Measurements from ENCODE around the gene PXK.

PXK gene

DNA sequence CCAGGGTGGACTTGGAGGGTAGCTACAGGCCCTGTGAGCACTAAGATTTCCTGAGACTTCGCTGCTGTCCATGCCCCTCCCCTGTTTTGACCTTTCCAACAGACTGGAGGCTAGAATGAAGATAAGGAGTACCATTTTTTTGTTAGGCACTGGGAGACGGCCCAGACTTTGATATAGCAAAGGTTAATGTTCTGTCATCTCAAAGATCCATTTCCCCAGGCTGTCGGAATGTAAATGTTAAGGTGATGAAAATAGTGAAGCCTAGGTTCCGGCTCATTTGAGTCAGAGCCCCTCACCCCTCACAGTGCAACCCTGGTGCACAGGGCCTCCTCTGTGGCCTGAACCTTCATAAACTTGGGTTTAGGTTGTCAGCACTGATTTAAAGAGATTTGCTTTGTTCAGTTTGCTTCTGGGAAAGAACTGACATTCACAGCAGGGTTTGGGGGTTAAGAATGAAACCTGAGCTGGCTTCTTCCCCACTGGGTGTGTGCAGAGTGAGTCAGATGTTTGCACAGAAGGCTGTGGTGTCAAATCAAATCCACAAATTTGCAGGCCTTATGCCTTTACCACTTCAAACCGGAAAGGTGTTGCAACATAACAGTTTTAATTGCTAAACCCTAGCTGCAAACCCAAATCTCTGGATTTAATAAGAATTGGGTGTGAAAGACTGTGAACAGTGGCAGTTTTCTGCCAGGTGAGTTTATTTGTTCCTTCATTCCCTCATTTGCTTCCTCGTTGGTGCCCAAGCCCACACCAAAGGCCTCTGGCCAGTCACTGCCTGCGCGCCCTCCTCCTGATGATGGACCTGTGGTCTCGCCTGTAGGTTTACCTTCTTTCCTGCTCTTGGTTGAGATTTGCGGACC is 138.6 kb downstream of the PXK start (continued):
- TF ChIP-seq, protein P1, sequence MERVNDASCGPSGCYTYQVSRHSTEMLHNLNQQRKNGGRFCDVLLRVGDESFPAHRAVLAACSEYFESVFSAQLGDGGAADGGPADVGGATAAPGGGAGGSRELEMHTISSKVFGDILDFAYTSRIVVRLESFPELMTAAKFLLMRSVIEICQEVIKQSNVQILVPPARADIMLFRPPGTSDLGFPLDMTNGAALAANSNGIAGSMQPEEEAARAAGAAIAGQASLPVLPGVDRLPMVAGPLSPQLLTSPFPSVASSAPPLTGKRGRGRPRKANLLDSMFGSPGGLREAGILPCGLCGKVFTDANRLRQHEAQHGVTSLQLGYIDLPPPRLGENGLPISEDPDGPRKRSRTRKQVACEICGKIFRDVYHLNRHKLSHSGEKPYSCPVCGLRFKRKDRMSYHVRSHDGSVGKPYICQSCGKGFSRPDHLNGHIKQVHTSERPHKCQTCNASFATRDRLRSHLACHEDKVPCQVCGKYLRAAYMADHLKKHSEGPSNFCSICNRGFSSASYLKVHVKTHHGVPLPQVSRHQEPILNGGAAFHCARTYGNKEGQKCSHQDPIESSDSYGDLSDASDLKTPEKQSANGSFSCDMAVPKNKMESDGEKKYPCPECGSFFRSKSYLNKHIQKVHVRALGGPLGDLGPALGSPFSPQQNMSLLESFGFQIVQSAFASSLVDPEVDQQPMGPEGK (tag by site-specific recombination; IDR thresholded peaks at IDR 0.05), result peak; percentile 96
- TF ChIP-seq ZNF629 (tag by site-specific recombination; IDR thresholded peaks at IDR 0.05), result peak; percentile 90
- TF ChIP-seq ZNF169 (tag by site-specific recombination; IDR thresholded peaks at IDR 0.05), result no peak
- peak; percentile 81; the same call in 1 of the 2 replicates for TF ChIP-seq GLI2 (tag by site-specific recombination; IDR thresholded peaks at IDR 0.05; ENCODE audit: borderline replicate concordance, low read depth)
- TF ChIP-seq ZFP3 (tag by site-specific recombination; IDR thresholded peaks at IDR 0.05; ENCODE audit: low read depth), result no peak
- no peak for TF ChIP-seq EGR2 (tag by site-specific recombination; IDR thresholded peaks at IDR 0.05; ENCODE audit: low read depth)
- TF ChIP-seq, protein P2, sequence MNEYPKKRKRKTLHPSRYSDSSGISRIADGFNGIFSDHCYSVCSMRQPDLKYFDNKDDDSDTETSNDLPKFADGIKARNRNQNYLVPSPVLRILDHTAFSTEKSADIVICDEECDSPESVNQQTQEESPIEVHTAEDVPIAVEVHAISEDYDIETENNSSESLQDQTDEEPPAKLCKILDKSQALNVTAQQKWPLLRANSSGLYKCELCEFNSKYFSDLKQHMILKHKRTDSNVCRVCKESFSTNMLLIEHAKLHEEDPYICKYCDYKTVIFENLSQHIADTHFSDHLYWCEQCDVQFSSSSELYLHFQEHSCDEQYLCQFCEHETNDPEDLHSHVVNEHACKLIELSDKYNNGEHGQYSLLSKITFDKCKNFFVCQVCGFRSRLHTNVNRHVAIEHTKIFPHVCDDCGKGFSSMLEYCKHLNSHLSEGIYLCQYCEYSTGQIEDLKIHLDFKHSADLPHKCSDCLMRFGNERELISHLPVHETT (tag by site-specific recombination; IDR thresholded peaks at IDR 0.05), result 0 out of 2 replicates have a peak, but pooled peaks have one; percentile 62
- TF ChIP-seq BCL11A (tag by site-specific recombination; IDR thresholded peaks at IDR 0.05; ENCODE audit: low read depth), result peak; percentile 90
- TF ChIP-seq ZNF121 (tag by site-specific recombination; IDR thresholded peaks at IDR 0.05), result no peak
- peak; percentile 95 for TF ChIP-seq ZIC2 (tag by site-specific recombination; IDR thresholded peaks at IDR 0.05)
- TF ChIP-seq, protein P3, sequence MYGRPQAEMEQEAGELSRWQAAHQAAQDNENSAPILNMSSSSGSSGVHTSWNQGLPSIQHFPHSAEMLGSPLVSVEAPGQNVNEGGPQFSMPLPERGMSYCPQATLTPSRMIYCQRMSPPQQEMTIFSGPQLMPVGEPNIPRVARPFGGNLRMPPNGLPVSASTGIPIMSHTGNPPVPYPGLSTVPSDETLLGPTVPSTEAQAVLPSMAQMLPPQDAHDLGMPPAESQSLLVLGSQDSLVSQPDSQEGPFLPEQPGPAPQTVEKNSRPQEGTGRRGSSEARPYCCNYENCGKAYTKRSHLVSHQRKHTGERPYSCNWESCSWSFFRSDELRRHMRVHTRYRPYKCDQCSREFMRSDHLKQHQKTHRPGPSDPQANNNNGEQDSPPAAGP (tag by site-specific recombination; IDR thresholded peaks at IDR 0.05), result peak; percentile 96
- no peak for TF ChIP-seq ELK4 (IDR thresholded peaks at IDR 0.05; ENCODE audit: borderline replicate concordance, low read depth, low read length)
- TF ChIP-seq ZBTB48 (tag by site-specific recombination; IDR thresholded peaks at IDR 0.05), result no peak
- no peak for TF ChIP-seq ZNF654 (tag by site-specific recombination; IDR thresholded peaks at IDR 0.05; ENCODE audit: low read depth)
- TF ChIP-seq, protein P4, sequence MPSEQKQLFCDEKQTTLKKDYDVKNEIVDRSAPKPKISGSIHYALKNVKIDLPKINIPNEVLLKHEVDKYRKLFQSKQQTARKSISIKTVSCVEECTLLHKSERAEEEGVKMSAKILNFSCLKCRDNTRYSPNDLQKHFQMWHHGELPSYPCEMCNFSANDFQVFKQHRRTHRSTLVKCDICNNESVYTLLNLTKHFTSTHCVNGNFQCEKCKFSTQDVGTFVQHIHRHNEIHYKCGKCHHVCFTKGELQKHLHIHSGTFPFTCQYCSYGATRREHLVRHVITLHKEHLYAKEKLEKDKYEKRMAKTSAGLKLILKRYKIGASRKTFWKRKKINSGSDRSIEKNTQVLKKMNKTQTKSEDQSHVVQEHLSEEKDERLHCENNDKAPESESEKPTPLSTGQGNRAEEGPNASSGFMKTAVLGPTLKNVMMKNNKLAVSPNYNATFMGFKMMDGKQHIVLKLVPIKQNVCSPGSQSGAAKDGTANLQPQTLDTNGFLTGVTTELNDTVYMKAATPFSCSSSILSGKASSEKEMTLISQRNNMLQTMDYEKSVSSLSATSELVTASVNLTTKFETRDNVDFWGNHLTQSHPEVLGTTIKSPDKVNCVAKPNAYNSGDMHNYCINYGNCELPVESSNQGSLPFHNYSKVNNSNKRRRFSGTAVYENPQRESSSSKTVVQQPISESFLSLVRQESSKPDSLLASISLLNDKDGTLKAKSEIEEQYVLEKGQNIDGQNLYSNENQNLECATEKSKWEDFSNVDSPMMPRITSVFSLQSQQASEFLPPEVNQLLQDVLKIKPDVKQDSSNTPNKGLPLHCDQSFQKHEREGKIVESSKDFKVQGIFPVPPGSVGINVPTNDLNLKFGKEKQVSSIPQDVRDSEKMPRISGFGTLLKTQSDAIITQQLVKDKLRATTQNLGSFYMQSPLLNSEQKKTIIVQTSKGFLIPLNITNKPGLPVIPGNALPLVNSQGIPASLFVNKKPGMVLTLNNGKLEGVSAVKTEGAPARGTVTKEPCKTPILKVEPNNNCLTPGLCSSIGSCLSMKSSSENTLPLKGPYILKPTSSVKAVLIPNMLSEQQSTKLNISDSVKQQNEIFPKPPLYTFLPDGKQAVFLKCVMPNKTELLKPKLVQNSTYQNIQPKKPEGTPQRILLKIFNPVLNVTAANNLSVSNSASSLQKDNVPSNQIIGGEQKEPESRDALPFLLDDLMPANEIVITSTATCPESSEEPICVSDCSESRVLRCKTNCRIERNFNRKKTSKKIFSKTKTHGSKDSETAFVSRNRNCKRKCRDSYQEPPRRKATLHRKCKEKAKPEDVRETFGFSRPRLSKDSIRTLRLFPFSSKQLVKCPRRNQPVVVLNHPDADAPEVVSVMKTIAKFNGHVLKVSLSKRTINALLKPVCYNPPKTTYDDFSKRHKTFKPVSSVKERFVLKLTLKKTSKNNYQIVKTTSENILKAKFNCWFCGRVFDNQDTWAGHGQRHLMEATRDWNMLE (tag by site-specific recombination; conservative IDR thresholded peaks at IDR 0.05; ENCODE audit: low read depth), result peak; percentile 75
- TF ChIP-seq ZNF26 (tag by site-specific recombination; IDR thresholded peaks at IDR 0.05), result no peak
- TF ChIP-seq KLF8 (tag by site-specific recombination; IDR thresholded peaks at IDR 0.05), result peak; percentile 77
- TF ChIP-seq ZNF776 (tag by site-specific recombination; IDR thresholded peaks at IDR 0.05; ENCODE audit: borderline replicate concordance), result no peak
- TF ChIP-seq ZNF140 (tag by site-specific recombination; IDR thresholded peaks at IDR 0.05), result no peak
- no peak for TF ChIP-seq ZNF112 (tag by site-specific recombination; IDR thresholded peaks at IDR 0.05)
- TF ChIP-seq ZSCAN16 (tag by site-specific recombination; IDR thresholded peaks at IDR 0.05), result peak; percentile 75
- TF ChIP-seq, protein P5, sequence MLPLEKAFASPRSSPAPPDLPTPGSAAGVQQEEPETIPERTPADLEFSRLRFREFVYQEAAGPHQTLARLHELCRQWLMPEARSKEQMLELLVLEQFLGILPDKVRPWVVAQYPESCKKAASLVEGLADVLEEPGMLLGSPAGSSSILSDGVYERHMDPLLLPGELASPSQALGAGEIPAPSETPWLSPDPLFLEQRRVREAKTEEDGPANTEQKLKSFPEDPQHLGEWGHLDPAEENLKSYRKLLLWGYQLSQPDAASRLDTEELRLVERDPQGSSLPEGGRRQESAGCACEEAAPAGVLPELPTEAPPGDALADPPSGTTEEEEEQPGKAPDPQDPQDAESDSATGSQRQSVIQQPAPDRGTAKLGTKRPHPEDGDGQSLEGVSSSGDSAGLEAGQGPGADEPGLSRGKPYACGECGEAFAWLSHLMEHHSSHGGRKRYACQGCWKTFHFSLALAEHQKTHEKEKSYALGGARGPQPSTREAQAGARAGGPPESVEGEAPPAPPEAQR (tag by site-specific recombination; IDR thresholded peaks at IDR 0.05), result no peak
- TF ChIP-seq PRDM1 (tag by site-specific recombination; IDR thresholded peaks at IDR 0.05), result no peak

All from HEK293 (cell line).